Left colon (tissue), 2 donors: ENCODE data around the gene POLDIP3. TPM values are rescaled to one million over a fixed set of nuclear protein-coding genes. Genes with fewer than 3 reads are reported as not detected.
"Not testable (repeated sequence)": the region's sequence is repeated elsewhere in the genome, so short reads cannot be mapped to it uniquely, and the experiment has no call there.

ENCODE experiments used
- ATAC-seq: fragments of 200-7000 bp; cut with Tn5 transposase; one replicate; pipeline ENCODE4 v1.9.1; 2020; ENCODE audit warnings: mild to moderate bottlenecking, moderate library complexity
- DNase-seq, 2 donors: peaks; one replicate each; pipeline ENCODE4 v3.0.0-alpha.2; 2020
- intact Hi-C, 2 donors: fragments of 100-400 bp; cut with DNase I in 1 of 2; cut with micrococcal nuclease in 1 of 2; formaldehyde crosslinking; loops; one replicate each; pipeline versions ENCODE4 v1.11.2 to v1.14.0; 2022; cut with DNase I, micrococcal nuclease
- total RNA-seq, 2 donors: library from RNA; stranded (reverse); fragmentation: NEBNext Ultra II Directional; extraction: Animal tissue kit (Norgen Biotek cat#: 25700); gene quantifications; one replicate each; pipeline ENCODE4 v1.2.1, GENCODE V29; 2021
- donor health status: DM: no; HTN: no; CAD: no.
- donor health status: DM: yes; HTN: yes; CAD: no.

Gene POLDIP3
- total RNA-seq, 2 donors from 2014 or later, result 48.9 to 61.3 TPM

DNA sequence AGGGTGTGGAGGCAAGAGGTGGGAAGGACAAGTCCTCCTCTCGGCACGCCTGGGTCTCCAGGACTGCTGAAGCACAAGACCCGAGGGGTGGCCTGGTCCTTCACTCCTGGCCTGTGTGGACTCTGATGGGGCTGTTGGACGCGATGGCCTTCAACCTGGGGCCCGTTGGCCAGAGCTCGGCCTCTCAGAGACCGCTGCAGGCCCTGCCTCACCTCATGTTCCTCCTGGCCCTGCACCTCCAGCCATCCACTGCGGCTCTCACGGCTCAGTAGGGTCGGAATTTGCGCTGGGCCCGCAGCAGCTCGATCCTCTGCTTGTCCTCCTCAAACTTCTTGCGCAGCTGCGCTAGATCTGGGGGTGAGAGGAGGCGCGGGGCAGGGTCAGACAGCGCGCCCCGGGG, 40.2 kb downstream of the POLDIP3 start:
- DNase-seq, intact Hi-C loops, ATAC-seq: not testable (repeated sequence)

GRCh38 chr22:42574046-42574445, 40.6 kb downstream of the POLDIP3 start:
- ATAC-seq, result peak; percentile 27
- intact Hi-C loops, DNase-seq: not testable (repeated sequence)

GRCh38 chr22:42571068-42571467, 43.6 kb downstream of the POLDIP3 start:
- DNase-seq, intact Hi-C loops, ATAC-seq: not testable (repeated sequence)

- intact Hi-C loops, DNase-seq: not testable (repeated sequence)
- peak; percentile 35 for ATAC-seq
These were observed 44.1 kb downstream of the POLDIP3 start for GRCh38 chr22:42570580-42570979.

DNA sequence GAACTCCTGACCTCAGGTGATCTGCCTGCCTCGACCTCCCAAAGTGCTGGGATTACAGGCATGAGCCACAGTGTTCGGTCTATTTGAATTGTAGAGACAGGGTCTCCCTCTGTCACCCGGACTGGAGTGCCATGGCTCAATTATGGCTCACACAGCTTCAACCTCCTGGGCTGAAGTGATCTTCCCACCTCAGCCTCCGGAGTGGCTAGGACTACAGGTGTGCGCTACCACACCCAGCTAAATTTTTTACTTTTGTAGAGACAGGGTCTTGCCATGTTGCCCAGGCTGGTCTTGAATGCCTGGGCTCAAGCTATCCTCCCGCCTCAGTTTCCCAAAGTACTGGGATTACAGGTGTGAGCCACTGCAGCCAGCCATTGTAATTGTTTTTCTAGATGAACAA, 46.7 kb downstream of the POLDIP3 start:
- intact Hi-C loops, ATAC-seq, DNase-seq: not testable (repeated sequence)

- ATAC-seq, result no peak
- intact Hi-C loops, result no loop called here
- DNase-seq, result no peak
These were observed 48.7 kb downstream of the POLDIP3 start for GRCh38 chr22:42565956-42566355.

DNA sequence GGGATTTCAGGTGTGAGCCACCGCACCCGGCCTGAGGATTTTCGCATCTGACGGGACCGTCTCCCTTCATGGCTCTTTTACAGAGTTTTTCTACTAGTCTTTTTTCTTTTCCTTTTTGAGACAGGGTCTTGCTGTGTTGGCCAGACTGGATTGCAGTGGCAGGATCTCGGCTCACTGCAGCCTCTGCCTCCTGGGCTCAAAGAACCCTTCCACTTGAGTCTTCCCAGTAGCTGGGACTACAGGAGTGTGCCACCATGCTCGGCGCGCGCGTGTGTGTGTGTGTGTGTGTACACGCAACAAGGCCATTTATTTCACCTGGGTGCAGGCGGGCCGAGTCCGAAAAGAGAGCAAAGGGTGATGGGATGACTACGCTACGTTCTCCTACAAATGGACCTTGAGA, 50.0 kb downstream of the POLDIP3 start:
- DNase-seq (no peak), ATAC-seq (no peak)
- intact Hi-C loops, result no loop called here

GRCh38 chr22:42563943-42564342, 50.7 kb downstream of the POLDIP3 start:
- DNase-seq, ATAC-seq, intact Hi-C loops: not testable (repeated sequence)

DNA sequence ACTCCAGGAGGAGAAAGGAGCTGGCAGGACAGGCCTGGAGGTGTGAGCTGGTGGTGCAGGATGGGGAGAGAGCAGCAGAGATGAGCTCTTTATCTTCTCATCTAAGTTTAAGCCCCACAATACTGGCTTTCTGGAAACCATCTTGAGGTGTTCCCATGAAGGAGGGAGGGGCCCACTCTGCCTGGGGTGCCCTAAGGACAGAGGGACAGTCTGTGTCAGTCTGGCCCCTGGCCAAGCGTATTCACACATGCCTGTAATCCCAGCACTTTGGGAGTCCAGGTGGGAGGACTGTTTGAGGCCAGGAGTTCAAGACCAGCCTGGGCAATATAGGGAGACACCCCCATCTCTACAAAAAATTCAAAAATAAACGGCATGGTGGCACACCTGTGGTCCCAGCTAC, 52.0 kb downstream of the POLDIP3 start:
- intact Hi-C loops, result no loop called here
- DNase-seq (no peak), ATAC-seq (peak; percentile 4)

DNA sequence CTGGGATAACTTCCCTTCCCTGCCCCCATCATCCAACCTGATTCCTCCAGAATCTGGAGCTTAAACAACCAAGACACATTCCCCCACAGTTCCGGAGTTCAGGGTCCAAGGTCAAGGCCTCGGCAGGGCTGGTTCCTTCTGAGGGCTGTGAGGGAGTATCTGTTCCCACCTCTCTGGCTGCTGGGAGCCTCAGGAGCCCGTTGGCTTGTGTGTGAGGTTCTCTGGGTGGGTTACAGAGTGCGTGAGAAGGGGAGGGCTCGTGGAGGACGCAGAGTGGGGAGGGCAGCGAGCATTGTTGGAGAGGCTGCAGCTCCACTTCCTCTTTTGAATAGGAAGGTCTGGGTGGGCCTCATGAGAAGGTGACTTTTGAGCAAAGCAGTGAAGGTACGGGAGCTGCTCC, 52.4 kb downstream of the POLDIP3 start:
- DNase-seq (no peak), ATAC-seq (peak; percentile 32)
- intact Hi-C loops, result no loop called here

DNA sequence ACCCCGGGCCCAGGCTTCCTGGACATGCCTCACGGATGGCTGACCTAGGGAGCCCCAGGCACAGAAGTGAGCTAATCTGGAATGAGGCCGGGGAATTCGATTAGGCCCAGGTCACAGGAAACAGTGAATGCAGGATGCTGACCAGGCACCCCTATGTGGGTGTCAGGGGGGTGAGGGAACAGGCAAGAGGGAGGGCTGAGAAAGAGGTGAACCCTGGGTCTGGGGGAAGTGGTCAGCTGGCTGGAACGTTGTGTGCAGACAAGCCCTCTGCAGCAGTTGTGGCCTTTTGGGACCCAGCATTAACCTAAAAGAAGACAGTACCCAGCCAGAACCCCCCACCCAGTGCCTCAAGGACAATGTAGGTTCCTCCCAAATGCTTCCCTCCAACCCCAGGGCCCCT, 52.8 kb downstream of the POLDIP3 start:
- DNase-seq, result no peak
- no peak for ATAC-seq
- intact Hi-C loops, result no loop called here

- intact Hi-C loops, result no loop called here
- ATAC-seq, result peak; percentile 18
- DNase-seq, result no peak
These were observed 53.9 kb downstream of the POLDIP3 start for GRCh38 chr22:42560781-42561180.

- DNase-seq (no peak), ATAC-seq (no peak)
- intact Hi-C loops, result no loop called here
These were observed 54.3 kb downstream of the POLDIP3 start for GRCh38 chr22:42560381-42560780.

- DNase-seq (peak; percentile 90 to 93), ATAC-seq (peak; percentile 96)
- intact Hi-C loops, result no loop called here
These were observed 61.0 kb downstream of the POLDIP3 start, which contains the start of gene SERHL2 for GRCh38 chr22:42553475-42554361. TSS of gene SERHL2 (plus strand) at chr22:42553956. CDS start at chr22:42554021, 65 bp downstream.

DNA sequence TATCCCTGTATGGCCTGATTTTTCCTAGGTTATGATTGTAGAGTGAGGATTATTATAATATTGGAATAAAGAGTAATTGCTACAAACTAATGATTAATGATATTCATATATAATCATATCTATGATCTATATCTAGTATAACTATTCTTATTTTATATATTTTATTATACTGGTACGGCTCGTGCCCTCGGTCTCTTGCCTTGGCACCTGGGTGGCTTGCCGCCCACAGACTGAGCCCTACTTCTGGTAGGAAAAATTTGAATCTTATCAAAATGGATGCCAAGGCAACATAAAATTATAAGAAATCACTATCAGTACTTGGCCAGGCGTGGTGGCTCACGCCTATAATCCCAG, 62.4 kb downstream of the POLDIP3 start:
- intact Hi-C loops, DNase-seq, ATAC-seq: not testable (repeated sequence)

DNA sequence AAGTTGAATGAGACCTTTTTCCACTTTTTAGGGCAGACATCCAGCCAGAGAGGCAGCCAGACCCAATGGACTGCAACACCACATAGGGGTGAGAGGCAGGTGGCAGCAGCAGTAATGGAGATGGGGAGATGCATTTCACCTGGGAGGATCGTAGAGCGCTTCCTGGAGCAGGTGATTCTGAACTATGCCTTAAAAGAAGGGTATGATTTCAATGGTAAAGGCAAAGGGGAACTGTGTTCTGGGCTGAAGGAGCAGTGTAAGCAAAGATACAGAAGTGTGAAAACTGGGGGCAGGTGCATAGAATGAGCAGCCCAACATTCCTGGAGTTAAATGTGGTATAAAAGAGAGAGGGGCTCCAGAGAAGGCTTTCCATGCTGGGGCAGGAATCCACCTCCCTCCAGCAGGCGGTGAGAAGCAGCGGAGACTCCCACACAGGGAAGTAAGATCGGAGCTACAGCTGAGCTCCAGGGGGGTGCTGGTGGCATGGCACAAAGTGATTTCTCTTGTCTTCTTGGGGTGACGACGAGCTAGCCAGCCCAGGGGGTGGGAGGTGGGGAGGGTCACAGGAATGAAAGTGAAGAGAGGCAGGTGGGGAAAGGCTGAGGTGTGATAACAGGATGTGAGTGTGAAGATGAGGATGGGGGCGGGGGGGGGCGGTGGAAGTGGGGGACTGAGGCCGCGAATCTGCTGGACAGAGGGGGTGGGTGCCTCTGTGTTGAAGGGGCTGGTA, 65.2 kb downstream of the POLDIP3 start:
- intact Hi-C loops, result no loop called here
- ATAC-seq, result no peak
- no peak for DNase-seq

GRCh38 chr22:42548597-42549330, 65.9 kb downstream of the POLDIP3 start:
- no peak for DNase-seq
- intact Hi-C loops, result no loop called here
- ATAC-seq, result no peak

DNA sequence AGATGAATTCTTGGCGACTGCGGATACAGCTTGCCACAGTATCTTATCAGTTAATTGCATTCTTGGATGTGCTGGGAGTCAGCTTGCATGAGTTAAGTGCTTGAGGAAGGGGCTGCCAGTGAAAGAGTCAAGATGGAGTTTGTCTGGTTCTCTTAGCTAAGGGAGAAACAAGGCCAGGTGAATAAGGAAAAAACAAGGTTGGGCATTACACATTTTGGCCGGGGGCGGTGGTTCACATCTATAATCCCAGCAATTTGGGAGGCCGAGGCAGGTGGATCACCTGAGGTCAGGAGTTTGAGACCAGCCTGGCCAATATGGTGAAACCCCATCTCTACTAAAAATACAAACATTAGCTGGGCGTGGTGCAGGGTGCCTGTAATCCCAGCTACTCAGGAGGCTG, 66.6 kb downstream of the POLDIP3 start:
- ATAC-seq, intact Hi-C loops: not testable (repeated sequence)

DNA sequence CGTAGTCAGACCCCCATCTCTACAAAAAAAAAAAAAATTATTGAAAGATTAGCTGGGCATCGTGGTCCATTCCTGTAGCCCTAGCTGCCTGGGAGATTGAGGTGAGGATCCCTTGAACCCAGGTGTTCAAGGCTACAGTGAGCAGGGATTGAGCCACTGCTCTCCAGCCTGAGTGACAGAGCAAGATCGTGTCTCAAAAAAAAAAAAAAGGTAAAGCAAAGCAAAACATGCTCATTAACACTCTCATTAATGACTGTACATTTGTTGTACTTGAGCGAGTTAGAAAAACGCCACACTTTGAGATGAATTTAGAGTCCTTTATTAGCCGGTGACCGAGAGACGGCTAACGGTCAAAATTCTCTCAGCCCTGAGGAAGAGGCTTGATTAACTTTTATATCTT, 67.1 kb downstream of the POLDIP3 start:
- DNase-seq, result no peak
- no peak for ATAC-seq
- intact Hi-C loops, result no loop called here

More for the DNA sequence above, 66.6 kb downstream of the POLDIP3 start:
- not testable (repeated sequence) for DNase-seq
